HUES6 (cell line): ENCODE data around the gene SPDYE16.
"Not testable (repeated sequence)": the region's sequence is repeated elsewhere in the genome, so short reads cannot be mapped to it uniquely, and the experiment has no call there.

Experiments used
- H3K27ac ChIP-seq: 2 replicates; pipeline ENCODE4 v1.7.0; 2013; ENCODE audit warnings: low read depth, mild to moderate bottlenecking, low read length, inconsistent platforms
- H3K27me3 ChIP-seq: 2 replicates; pipeline ENCODE4 v1.6.1; 2013; ENCODE audit warnings: low read length; ENCODE audit not compliant: control insufficient read depth, insufficient read depth
- H3K36me3 ChIP-seq: 2 replicates; pipeline ENCODE4 v1.6.1; 2013; ENCODE audit warnings: low read length; ENCODE audit not compliant: control insufficient read depth, insufficient read depth
- H3K4me1 ChIP-seq: 2 replicates; pipeline ENCODE4 v1.6.1; 2013; ENCODE audit warnings: low read length; ENCODE audit not compliant: control insufficient read depth, insufficient read depth
- H3K4me3 ChIP-seq: 2 replicates; pipeline ENCODE4 v1.5.1; 2013; ENCODE audit warnings: low read depth, low read length
- H3K9ac ChIP-seq: one replicate; pipeline ENCODE4 v1.6.1; 2013; ENCODE audit warnings: mild to moderate bottlenecking, low read length
- H3K9me3 ChIP-seq: 2 replicates; pipeline ENCODE4 v1.6.1; 2013; ENCODE audit warnings: low read depth, low read length; ENCODE audit not compliant: control insufficient read depth, insufficient read depth

Gene SPDYE16

DNA sequence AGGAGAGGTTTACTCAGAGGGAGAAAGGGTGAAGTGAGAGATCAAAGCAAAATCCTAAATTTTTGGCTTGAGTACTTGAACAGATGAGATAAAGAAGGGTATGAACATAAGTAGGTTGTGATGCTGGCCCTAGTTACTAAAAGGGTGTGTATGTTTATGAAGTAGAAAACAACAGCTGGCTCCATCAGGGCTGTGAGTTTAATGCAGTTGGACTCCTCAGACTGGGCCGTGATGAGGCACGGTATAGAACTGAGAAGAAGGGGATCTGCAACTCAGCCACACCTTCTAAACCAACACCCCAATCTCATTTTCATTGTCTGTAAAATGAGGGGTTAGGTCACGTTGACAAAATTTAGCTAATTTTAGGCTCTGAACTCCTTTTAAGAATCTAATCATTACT lies 29.2 kb upstream of the SPDYE16 start:
- not testable (repeated sequence) for H3K9ac ChIP-seq, H3K9me3 ChIP-seq, H3K27me3 ChIP-seq, H3K27ac ChIP-seq, H3K4me3 ChIP-seq, H3K4me1 ChIP-seq, H3K36me3 ChIP-seq

DNA sequence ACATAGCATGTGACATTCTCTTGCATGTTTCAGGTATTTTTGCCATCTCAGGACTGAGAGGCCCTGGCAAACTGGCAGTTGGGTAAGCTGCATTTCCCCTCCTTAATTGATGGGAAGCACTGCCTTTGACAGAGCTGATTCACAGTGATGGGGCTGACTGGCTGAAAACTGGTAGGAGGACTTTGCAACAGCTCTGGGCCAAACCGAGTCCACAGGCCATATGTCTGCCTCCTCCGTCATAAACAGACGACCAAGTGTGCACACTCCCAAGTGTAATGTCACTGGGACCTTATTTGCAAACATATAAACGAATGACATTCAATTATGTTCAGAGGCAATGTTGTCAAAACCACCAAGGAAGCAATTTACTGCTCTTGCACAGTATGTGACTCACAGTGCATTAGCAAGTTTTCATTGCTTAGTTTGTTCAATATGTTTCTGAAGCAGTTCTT lies 27.3 kb upstream of the SPDYE16 start:
- H3K4me3 ChIP-seq, H3K27ac ChIP-seq, H3K9ac ChIP-seq: not testable (repeated sequence)

GRCh38 chr7:76568742-76569141 lies 25.6 kb upstream of the SPDYE16 start:
- not testable (repeated sequence) for H3K4me1 ChIP-seq, H3K9me3 ChIP-seq, H3K4me3 ChIP-seq, H3K27ac ChIP-seq, H3K36me3 ChIP-seq, H3K9ac ChIP-seq, H3K27me3 ChIP-seq

More for the DNA sequence above, 27.3 kb upstream of the SPDYE16 start:
- not testable (repeated sequence) for H3K27me3 ChIP-seq, H3K4me1 ChIP-seq, H3K9me3 ChIP-seq, H3K36me3 ChIP-seq

GRCh38 chr7:76567753-76568152 lies 24.7 kb upstream of the SPDYE16 start:
- not testable (repeated sequence) for H3K9me3 ChIP-seq, H3K4me3 ChIP-seq, H3K27me3 ChIP-seq, H3K9ac ChIP-seq, H3K4me1 ChIP-seq, H3K27ac ChIP-seq, H3K36me3 ChIP-seq

DNA sequence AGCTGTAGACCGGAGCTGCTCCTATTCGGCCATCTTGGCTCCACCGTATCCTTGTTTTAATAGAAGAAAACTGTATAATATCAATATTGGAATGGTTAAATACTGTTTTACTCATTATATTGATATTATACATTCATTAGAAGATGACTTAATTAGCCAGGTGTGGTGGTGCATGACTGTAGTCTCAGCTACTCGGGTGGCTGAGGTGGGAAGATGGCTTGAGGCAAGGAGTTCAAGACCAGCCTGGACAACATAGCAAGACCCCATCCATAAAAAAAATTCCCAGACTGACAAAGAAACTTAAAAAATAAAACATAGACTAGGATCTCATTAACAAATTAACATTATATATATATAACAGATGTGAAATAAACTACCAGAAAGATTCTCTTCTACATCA lies 24.2 kb upstream of the SPDYE16 start:
- H3K4me3 ChIP-seq: not testable (repeated sequence)

DNA sequence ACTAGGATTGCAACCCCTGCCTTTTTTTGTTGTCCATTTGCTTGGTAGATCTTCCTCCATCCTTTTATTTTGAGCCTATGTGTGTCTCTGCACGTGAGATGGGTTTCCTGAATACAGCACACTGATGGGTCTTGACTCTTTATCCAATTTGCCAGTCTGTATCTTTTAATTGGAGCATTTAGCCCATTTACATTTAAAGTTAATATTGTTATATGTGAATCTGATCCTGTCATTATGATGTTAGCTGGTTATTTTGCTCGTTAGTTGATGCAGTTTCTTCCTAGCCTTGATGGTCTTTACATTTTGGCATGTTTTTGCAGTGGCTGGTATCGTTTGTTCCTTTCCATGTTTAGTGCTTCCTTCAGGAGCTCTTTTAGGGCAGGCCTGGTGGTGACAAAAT lies 21.9 kb upstream of the SPDYE16 start:
- not testable (repeated sequence) for H3K36me3 ChIP-seq

More for the DNA sequence above, 24.2 kb upstream of the SPDYE16 start:
- not testable (repeated sequence) for H3K36me3 ChIP-seq, H3K27me3 ChIP-seq, H3K4me1 ChIP-seq, H3K9me3 ChIP-seq, H3K27ac ChIP-seq, H3K9ac ChIP-seq

GRCh38 chr7:76561342-76561741 lies 18.2 kb upstream of the SPDYE16 start:
- H3K27ac ChIP-seq, H3K36me3 ChIP-seq, H3K4me3 ChIP-seq, H3K9me3 ChIP-seq, H3K9ac ChIP-seq, H3K27me3 ChIP-seq, H3K4me1 ChIP-seq: not testable (repeated sequence)

More for the DNA sequence above, 21.9 kb upstream of the SPDYE16 start:
- not testable (repeated sequence) for H3K4me1 ChIP-seq, H3K9ac ChIP-seq, H3K27me3 ChIP-seq, H3K9me3 ChIP-seq, H3K27ac ChIP-seq, H3K4me3 ChIP-seq

GRCh38 chr7:76560157-76560556 lies 17.1 kb upstream of the SPDYE16 start:
- H3K27me3 ChIP-seq, H3K4me3 ChIP-seq, H3K4me1 ChIP-seq, H3K27ac ChIP-seq, H3K9ac ChIP-seq, H3K36me3 ChIP-seq, H3K9me3 ChIP-seq: not testable (repeated sequence)

DNA sequence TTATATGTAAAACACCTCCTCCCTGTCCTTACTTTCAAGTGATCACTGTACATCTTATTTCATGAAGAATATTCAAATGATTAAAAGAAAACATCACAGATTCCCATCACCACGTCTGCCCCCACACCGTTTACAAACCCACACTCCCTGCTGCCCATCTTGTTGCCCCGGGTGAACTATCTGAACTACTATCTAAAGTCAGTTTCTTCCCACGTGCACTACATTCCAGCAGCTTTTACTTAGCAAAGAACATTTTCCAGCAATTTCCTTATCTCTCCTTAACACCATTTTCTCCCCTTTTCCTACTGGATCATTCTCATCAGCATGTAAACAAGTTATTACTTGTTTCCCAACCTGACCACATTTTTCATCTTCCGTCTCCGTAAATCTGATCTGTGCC lies 16.6 kb upstream of the SPDYE16 start:
- H3K27ac ChIP-seq, H3K9ac ChIP-seq: not testable (repeated sequence)

DNA sequence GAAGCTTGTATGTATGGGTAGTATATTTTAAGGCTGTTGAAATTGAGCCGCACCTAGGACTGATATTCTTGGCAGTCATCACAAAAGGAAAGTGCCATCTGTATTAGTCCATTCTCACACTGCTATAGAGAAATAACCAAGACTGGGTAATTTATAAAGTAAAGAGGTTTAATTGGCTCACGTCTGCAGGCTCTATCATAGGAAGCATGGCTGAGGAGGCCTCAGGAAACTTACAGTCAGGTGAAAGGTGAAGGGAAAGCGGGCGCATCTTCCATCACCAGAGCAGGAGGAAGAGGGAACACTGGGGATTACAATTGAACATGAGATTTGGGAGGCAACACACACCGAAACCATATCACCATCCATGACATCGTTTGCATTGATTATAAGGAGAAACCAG lies 8.9 kb upstream of the SPDYE16 start:
- H3K27me3 ChIP-seq, H3K9ac ChIP-seq, H3K4me3 ChIP-seq, H3K9me3 ChIP-seq, H3K27ac ChIP-seq, H3K4me1 ChIP-seq, H3K36me3 ChIP-seq: not testable (repeated sequence)

More for the DNA sequence above, 16.6 kb upstream of the SPDYE16 start:
- not testable (repeated sequence) for H3K4me1 ChIP-seq, H3K4me3 ChIP-seq, H3K27me3 ChIP-seq, H3K36me3 ChIP-seq, H3K9me3 ChIP-seq

GRCh38 chr7:76549855-76550248 lies 6.8 kb upstream of the SPDYE16 start:
- H3K27me3 ChIP-seq, H3K36me3 ChIP-seq: not testable (repeated sequence)
- peak overlapping the region; percentile 81; the same call in 1 of the 2 replicates for H3K27ac ChIP-seq

More at GRCh38 chr7:76549855-76550248, 6.8 kb upstream of the SPDYE16 start:
- peak overlapping the region; percentile 86 for H3K4me3 ChIP-seq
- H3K9me3 ChIP-seq, H3K4me1 ChIP-seq: not testable (repeated sequence)
- peak overlapping the region; percentile 85 for H3K9ac ChIP-seq
